ENCODE measurements around the gene GTF2H4. TPM values are rescaled to one million over a fixed set of nuclear protein-coding genes. Genes with fewer than 3 reads are reported as not detected.
"Not testable (repeated sequence)": the region's sequence is repeated elsewhere in the genome, so short reads cannot be mapped to it uniquely, and the experiment has no call there.

Gene GTF2H4
- total RNA-seq, 4 donors from 2014 or later: 27.4 to 96.6 (median 65.2) TPM; not detected in 1

- Histone ChIP-seq H3K9me3 (no peaks in the 10 kb centered on the region), H3K27ac (no peak overlapping the region), H3K4me3 (no peak overlapping the region), H3K4me1 (no peaks in the 10 kb centered on the region), H3K36me3 (no peaks in the 10 kb centered on the region), H3K27me3 (no peaks in the 10 kb centered on the region)
- intact Hi-C loops (cut with DNase I; ENCODE audit: low total_unique reads): no loop called here
- no peak for DNase-seq
- TF ChIP-seq, protein P1, sequence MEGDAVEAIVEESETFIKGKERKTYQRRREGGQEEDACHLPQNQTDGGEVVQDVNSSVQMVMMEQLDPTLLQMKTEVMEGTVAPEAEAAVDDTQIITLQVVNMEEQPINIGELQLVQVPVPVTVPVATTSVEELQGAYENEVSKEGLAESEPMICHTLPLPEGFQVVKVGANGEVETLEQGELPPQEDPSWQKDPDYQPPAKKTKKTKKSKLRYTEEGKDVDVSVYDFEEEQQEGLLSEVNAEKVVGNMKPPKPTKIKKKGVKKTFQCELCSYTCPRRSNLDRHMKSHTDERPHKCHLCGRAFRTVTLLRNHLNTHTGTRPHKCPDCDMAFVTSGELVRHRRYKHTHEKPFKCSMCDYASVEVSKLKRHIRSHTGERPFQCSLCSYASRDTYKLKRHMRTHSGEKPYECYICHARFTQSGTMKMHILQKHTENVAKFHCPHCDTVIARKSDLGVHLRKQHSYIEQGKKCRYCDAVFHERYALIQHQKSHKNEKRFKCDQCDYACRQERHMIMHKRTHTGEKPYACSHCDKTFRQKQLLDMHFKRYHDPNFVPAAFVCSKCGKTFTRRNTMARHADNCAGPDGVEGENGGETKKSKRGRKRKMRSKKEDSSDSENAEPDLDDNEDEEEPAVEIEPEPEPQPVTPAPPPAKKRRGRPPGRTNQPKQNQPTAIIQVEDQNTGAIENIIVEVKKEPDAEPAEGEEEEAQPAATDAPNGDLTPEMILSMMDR (IDR thresholded peaks at IDR 0.05): no peak
- no peak for TF ChIP-seq POLR2A (IDR thresholded peaks at IDR 0.05)
Observed at GRCh38 chr6:30897882-30898281, 10.1 kb upstream of the GTF2H4 start.

DNA sequence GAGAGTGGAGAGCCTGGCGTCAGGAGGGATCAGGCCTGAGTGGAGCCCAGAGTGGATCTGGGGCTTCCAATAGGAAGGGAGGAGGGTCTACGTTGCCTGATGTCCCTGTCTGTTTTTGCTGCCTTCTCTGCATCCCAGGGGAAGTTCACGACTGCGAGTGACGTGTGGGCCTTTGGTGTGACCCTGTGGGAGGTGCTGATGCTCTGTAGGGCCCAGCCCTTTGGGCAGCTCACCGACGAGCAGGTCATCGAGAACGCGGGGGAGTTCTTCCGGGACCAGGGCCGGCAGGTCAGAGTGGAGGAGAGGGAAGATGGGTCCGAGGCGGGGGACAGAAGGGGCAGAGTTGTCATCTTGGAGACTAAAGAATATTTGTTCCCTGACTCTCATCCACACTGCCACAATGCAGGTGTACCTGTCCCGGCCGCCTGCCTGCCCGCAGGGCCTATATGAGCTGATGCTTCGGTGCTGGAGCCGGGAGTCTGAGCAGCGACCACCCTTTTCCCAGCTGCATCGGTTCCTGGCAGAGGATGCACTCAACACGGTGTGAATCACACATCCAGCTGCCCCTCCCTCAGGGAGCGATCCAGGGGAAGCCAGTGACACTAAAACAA is 9.2 kb upstream of the GTF2H4 start:
- Histone ChIP-seq H3K36me3 (no peaks in the 10 kb centered on the region), H3K27me3 (no peaks in the 10 kb centered on the region), H3K9me3 (no peaks in the 10 kb centered on the region), H3K27ac (no peak overlapping the region), H3K4me1 (no peaks in the 10 kb centered on the region), H3K4me3 (no peak overlapping the region)
- TF ChIP-seq POLR2A (IDR thresholded peaks at IDR 0.05): no peak
- DNase-seq: no peak
- intact Hi-C loops (cut with DNase I; ENCODE audit: low total_unique reads): no loop called here

DNA sequence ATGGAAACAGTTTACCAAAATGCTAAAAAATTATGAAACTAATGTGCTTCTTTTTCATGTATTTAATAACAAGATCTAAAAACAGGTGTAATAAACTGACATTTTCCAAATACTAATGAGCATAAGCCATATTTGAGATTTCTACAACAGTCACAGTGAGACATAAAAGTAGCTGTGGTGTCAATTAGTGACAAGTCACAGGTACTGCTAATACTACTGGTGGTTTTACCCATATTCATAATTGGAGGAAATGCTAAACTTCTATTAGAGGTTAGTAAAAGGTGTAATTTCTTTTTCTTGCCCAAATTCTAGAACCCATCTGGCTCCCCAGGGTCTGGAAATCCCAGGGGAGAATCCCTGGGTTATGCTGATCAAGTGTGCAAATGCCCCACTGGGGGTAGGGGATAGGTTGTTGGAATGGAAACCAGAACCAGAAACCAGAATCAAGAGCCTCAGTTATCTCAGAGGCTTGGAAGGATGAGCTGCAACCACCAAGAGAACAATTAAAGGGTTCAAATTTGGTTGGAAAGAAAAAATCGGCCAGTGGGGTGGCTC is 7.1 kb upstream of the GTF2H4 start:
- H3K9me3 ChIP-seq: no peaks in the 10 kb centered on the region
- H3K4me1 ChIP-seq: no peaks in the 10 kb centered on the region
- no peaks in the 10 kb centered on the region for H3K36me3 ChIP-seq
- TF ChIP-seq, protein P1 (IDR thresholded peaks at IDR 0.05): no peak
- TF ChIP-seq POLR2A (IDR thresholded peaks at IDR 0.05): no peak
- H3K4me3 ChIP-seq: no peak overlapping the region
- intact Hi-C loops (cut with DNase I; ENCODE audit: low total_unique reads): no loop called here
- no peaks in the 10 kb centered on the region for H3K27me3 ChIP-seq
- no peak overlapping the region for H3K27ac ChIP-seq
- no peak for DNase-seq

- intact Hi-C loops (cut with DNase I; ENCODE audit: low total_unique reads): no loop called here
- Histone ChIP-seq H3K27me3 (no peaks in the 10 kb centered on the region), H3K27ac (no peak overlapping the region), H3K4me3 (no peak overlapping the region), H3K4me1 (no peaks in the 10 kb centered on the region), H3K9me3 (no peaks in the 10 kb centered on the region), H3K36me3 (no peaks in the 10 kb centered on the region)
- TF ChIP-seq POLR2A (IDR thresholded peaks at IDR 0.05): no peak
- TF ChIP-seq, protein P1 (IDR thresholded peaks at IDR 0.05): no peak
- DNase-seq: no peak
Observed at GRCh38 chr6:30901436-30901835, 6.6 kb upstream of the GTF2H4 start.

DNA sequence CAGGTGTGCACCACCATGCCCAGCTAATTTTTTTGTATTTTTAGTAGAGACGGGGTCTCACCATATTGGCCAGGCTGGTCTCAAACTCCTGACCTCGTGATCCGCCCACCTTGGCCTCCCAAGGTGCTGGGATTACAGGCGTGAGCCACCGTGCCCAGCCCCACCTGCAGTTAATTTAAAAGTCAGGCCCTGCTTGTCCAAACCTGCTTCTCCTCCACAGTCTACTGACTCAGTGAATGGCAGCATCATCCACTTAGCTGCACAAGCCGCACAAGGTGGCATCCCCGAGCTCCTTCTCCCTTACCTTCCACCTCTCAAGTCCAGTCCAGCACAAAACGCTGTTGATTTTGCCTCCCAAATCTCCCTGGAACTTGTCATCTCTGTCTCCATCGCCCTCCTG is 5.8 kb upstream of the GTF2H4 start:
- H3K4me3 ChIP-seq; DNase-seq; intact Hi-C loops (cut with DNase I; ENCODE audit: low total_unique reads); H3K4me1 ChIP-seq; H3K36me3 ChIP-seq; H3K9me3 ChIP-seq; H3K27ac ChIP-seq; H3K27me3 ChIP-seq: not testable (repeated sequence)

DNA sequence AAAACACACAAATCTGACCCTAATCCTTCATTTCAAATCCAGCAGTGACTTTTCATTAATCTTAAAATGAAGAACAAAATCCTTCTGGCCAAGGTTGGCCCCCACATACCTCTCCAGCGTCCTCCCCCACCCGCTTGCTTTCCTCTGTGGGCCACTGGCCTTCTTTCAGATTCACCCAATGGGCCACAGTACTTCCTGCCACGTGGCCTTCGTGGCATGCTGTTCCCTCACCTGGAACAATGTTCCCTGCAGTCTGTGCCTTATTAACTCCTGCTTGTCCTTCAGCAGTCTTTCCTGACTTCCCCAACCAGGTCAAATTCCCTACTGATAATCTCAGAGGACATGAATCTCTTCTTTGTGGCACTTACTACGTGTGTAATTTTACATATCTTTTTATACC is 5.3 kb upstream of the GTF2H4 start:
- no peaks in the 10 kb centered on the region for H3K9me3 ChIP-seq
- no peak overlapping the region for H3K4me3 ChIP-seq
- no peaks in the 10 kb centered on the region for H3K27me3 ChIP-seq
- DNase-seq: no peak
- no peaks in the 10 kb centered on the region for H3K36me3 ChIP-seq
- intact Hi-C loops (cut with DNase I; ENCODE audit: low total_unique reads): no loop called here
- TF ChIP-seq, protein P1 (IDR thresholded peaks at IDR 0.05): no peak
- no peak for TF ChIP-seq POLR2A (IDR thresholded peaks at IDR 0.05)
- no peaks in the 10 kb centered on the region for H3K4me1 ChIP-seq
- H3K27ac ChIP-seq: no peak overlapping the region

Data from uterus (tissue), 4 donors.